ENCODE measurements around the gene USP6NL. TPM values are rescaled to one million over a fixed set of nuclear protein-coding genes. Genes with fewer than 3 reads are reported as not detected.

USP6NL gene
- total RNA-seq, 1 experiment from 2014 or later = 32.6 TPM

DNA sequence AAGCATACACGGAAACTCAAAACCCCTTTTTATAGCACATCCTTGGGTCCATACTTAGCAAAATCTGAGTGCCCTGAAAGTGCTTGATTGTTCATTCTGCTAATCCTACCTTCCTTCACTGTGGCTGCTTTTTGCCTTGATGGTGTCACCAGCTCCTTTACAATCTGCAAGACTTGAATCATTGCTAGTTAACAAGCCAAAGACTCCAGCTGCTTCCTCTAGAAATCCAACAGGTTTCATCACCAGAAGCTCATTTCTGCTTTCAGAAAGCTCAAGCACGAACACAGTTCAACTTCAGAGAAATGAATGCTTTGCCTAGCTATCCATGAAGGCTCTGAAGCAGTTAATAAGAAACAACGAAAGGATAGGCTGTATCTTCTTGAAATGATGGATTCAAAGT is 38.0 kb downstream of the USP6NL start:
- in situ Hi-C loops (cut with HindIII; ENCODE audit: low pct_unique_long_range_greater_than_20kb, low sequenced_read_pairs) = no loop called here
- DNase-seq (ENCODE audit: low read depth, low spot score) = peak; percentile 9

DNA sequence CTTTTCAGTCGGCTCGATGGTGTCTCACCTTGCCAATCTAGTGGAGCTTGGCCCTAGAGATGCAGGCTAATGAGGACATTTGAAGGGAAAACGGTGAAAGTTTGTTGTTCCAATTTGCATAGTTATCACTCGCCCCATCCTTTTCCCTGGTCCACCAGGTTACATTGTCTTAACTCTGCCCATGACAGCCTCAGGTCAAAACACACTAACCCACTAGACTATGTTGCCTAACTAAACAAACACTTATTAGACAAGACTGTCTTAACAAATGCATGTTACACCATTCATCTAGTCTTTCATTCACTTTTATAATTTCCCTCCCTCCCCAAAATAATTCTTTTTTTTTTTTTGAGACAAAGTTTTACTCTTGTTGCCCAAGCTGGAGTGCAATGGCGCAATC is 40.7 kb downstream of the USP6NL start:
- DNase-seq (ENCODE audit: low read depth, low spot score) = no peak
- in situ Hi-C loops (cut with HindIII; ENCODE audit: low pct_unique_long_range_greater_than_20kb, low sequenced_read_pairs) = no loop called here

GRCh38 chr10:11569471-11569870 is 42.0 kb downstream of the USP6NL start:
- in situ Hi-C loops (cut with HindIII; ENCODE audit: low pct_unique_long_range_greater_than_20kb, low sequenced_read_pairs) = no loop called here
- no peak for DNase-seq (ENCODE audit: low read depth, low spot score)

DNA sequence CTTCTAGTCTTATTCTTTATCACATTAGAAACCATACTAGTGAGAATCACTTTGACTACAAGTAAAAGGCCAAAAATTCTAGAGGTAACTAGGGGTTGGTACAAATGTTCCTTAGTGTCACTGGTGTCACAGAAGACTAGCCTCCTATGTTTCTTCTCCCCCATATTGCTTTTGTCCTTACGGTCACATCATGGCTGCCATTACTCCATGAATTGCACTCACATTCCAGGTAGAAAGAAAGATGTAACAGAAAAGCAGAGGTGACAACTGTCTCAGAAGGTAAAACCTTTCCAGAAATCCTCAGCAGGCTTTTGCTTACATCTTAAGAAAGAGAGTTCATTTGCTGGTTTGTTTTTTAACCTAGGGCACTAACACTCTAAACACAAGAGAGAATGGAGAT is 42.9 kb downstream of the USP6NL start:
- in situ Hi-C loops (cut with HindIII; ENCODE audit: low pct_unique_long_range_greater_than_20kb, low sequenced_read_pairs) = no loop called here
- DNase-seq (ENCODE audit: low read depth, low spot score) = no peak

- no peak for DNase-seq (ENCODE audit: low read depth, low spot score)
- in situ Hi-C loops (cut with HindIII; ENCODE audit: low pct_unique_long_range_greater_than_20kb, low sequenced_read_pairs) = no loop called here
These were observed 46.7 kb downstream of the USP6NL start for GRCh38 chr10:11564741-11565140.

GRCh38 chr10:11563936-11564335 is 47.5 kb downstream of the USP6NL start:
- in situ Hi-C loops (cut with HindIII; ENCODE audit: low pct_unique_long_range_greater_than_20kb, low sequenced_read_pairs) = no loop called here
- no peak for DNase-seq (ENCODE audit: low read depth, low spot score)

GRCh38 chr10:11562888-11563287 is 48.6 kb downstream of the USP6NL start:
- no peak for DNase-seq (ENCODE audit: low read depth, low spot score)
- in situ Hi-C loops (cut with HindIII; ENCODE audit: low pct_unique_long_range_greater_than_20kb, low sequenced_read_pairs) = no loop called here

- in situ Hi-C loops (cut with HindIII; ENCODE audit: low pct_unique_long_range_greater_than_20kb, low sequenced_read_pairs) = no loop called here
- DNase-seq (ENCODE audit: low read depth, low spot score) = no peak
These were observed 51.3 kb downstream of the USP6NL start for GRCh38 chr10:11560076-11560709.

DNA sequence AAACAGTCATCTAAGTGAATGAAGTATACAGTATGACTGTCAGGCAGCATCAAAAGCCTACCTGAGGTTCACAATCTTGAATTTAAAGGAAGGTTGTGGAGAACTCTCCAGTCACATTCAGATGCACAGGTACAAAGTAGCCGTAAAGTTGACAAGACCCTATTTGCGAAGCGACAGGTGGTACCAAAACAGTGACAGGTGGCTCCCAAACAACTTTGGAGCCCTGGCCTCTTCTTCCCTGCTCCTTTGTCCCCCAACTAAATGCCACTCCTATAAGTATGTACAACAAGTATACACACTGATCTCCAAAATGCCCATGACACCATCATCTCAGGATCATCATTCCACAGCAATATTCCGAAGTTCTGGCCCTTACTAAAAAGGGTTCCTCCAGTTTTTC is 53.5 kb downstream of the USP6NL start:
- in situ Hi-C loops (cut with HindIII; ENCODE audit: low pct_unique_long_range_greater_than_20kb, low sequenced_read_pairs) = no loop called here
- DNase-seq (ENCODE audit: low read depth, low spot score) = no peak

DNA sequence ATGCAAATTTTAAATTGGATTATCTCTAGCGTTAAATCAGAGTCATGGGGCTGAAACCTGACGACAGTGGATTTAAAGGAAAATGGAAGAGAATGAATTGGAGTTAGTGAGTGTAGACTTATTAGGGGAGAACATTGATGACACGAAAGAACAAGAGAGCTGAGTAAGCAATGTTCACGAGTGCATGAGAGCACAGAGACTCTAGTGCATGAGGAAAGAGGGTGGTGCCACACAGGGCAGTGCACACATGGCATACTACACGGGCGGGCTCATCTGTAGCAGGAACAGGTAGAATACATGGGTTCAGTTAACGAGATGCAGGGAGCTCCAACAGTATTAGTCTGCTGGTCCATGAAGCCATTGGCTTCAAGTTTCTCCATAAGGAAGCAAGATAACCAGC is 53.9 kb downstream of the USP6NL start:
- DNase-seq (ENCODE audit: low read depth, low spot score) = no peak
- in situ Hi-C loops (cut with HindIII; ENCODE audit: low pct_unique_long_range_greater_than_20kb, low sequenced_read_pairs) = no loop called here

DNA sequence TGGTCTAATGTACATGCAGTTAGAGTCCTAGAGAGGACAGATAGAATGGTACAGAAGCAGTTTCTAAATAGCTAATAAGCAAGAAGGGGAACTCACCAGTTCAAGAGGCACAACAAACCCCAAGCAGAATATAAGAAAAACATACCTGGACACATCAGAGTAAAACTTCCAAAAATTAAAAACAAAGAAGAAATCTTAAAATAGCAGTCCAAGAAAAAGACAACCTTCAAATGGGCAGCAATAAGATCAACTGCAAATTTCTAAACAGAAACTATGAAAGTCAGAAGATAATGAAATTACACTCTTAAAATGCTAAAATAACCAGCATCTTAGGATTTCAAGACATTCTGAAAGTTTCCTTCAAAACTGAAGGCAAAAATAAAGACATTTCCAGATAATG is 55.9 kb downstream of the USP6NL start:
- in situ Hi-C loops (cut with HindIII; ENCODE audit: low pct_unique_long_range_greater_than_20kb, low sequenced_read_pairs) = no loop called here

DNA sequence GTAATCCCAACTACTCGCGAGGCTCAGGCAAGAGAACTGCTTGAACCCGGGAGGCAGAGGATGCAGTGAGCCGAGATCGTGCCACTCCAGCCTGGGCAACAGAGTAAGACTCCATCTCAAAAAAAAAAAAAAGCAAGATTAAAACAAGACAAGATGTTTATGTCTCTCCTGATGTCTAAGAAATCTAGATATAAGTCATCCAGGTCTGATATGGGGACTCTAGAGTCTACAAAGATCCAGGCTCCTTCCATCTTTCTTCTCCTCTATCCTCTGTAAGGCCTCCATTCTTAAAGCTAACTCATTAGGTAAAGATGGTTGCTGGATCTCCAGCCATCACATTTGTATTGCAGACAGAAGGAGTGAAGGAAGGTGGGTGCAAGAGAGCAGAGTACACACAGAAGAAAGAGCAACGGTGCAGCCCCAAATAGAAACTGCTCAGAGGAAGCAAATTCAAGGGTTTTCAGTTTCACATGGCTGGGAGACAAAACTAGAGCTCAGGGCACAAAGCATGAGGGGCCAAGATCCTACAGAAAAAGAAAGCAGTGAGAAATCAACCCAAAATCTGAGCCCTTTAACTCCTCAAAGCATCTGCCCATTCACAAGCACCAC is 57.6 kb downstream of the USP6NL start:
- no peak for DNase-seq (ENCODE audit: low read depth, low spot score)
- in situ Hi-C loops (cut with HindIII; ENCODE audit: low pct_unique_long_range_greater_than_20kb, low sequenced_read_pairs) = no loop called here

More for the DNA sequence above, 55.9 kb downstream of the USP6NL start:
- DNase-seq (ENCODE audit: low read depth, low spot score) = no peak

GRCh38 chr10:11551916-11552602 is 59.4 kb downstream of the USP6NL start:
- peak; percentile 91 for DNase-seq (ENCODE audit: low read depth, low spot score)
- in situ Hi-C loops (cut with HindIII; ENCODE audit: low pct_unique_long_range_greater_than_20kb, low sequenced_read_pairs) = no loop called here

DNA sequence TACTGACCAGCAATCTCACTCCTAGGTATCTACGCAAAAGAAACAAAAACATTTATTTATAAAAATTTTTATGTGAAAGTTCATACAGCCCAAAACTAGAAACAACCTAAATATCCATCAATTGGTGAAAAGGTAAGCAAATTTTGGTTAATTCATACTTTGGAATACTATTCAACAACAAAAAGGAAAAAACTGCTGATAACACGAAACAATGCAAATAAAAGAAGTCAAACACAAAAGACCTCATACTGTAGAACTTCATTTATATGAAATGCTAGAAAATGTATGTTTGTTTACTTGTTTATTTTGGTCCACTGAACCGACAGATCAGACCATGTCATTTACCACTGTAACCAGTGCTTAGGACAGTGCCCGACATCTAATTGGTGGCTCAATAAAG is 60.3 kb downstream of the USP6NL start:
- in situ Hi-C loops (cut with HindIII; ENCODE audit: low pct_unique_long_range_greater_than_20kb, low sequenced_read_pairs) = no loop called here

GRCh38 chr10:11548768-11549099 is 62.7 kb downstream of the USP6NL start:
- DNase-seq (ENCODE audit: low read depth, low spot score) = no peak
- in situ Hi-C loops (cut with HindIII; ENCODE audit: low pct_unique_long_range_greater_than_20kb, low sequenced_read_pairs) = no loop called here

More for the DNA sequence above, 60.3 kb downstream of the USP6NL start:
- DNase-seq (ENCODE audit: low read depth, low spot score) = no peak

- in situ Hi-C loops (cut with HindIII; ENCODE audit: low pct_unique_long_range_greater_than_20kb, low sequenced_read_pairs) = no loop called here
- DNase-seq (ENCODE audit: low read depth, low spot score) = no peak
These were observed 63.2 kb downstream of the USP6NL start for GRCh38 chr10:11548065-11548767.

DNA sequence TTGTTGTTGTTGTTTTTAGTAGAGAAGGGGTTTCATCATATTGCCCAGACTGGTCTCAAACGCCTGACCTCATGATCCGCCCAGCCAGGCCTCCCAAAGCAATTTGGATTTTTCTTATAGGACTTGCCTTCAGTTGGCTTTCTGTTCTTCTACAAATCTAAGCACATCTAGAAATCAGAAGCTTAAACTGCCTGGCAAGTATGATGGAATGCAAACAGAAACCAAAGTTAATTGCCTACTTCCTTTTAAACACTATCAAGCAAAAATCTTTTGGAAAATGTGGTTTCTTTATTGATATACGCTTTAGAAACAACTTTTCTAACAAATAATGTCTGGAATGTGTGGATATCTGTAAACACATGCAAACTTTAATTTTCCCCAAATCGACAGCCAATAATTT is 64.9 kb downstream of the USP6NL start:
- DNase-seq (ENCODE audit: low read depth, low spot score) = no peak
- in situ Hi-C loops (cut with HindIII; ENCODE audit: low pct_unique_long_range_greater_than_20kb, low sequenced_read_pairs) = no loop called here

DNA sequence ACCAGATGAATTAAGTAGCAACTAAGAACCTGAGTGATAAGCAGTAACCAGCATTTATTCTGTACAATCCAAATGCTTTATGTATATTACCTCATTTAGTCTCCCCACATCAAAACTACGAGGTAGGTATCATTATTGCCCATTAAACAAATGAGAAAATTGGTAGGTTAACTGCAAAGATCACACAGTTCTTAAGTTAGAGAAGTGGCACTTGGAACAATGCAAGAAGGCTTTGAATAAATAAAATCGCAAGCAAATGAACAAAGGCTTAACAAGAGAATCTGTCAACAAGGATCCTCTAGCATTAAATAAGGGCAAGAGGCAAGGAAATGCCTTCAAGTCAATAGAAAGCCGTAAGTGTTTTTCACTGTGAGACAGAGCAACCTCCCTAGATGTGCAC is 70.2 kb downstream of the USP6NL start:
- in situ Hi-C loops (cut with HindIII; ENCODE audit: low pct_unique_long_range_greater_than_20kb, low sequenced_read_pairs) = no loop called here
- DNase-seq (ENCODE audit: low read depth, low spot score) = no peak
